GM18502 (cell line): ENCODE results near the gene FKBP9.

ENCODE experiments used
- ATAC-seq: cut with Tn5 transposase; IDR thresholded peaks from one replicate; pipeline ENCODE4 v1.9.1; 2021; ENCODE audit warnings: mild to moderate bottlenecking; ENCODE audit not compliant: unreplicated experiment, poor library complexity

The FKBP9 gene

DNA sequence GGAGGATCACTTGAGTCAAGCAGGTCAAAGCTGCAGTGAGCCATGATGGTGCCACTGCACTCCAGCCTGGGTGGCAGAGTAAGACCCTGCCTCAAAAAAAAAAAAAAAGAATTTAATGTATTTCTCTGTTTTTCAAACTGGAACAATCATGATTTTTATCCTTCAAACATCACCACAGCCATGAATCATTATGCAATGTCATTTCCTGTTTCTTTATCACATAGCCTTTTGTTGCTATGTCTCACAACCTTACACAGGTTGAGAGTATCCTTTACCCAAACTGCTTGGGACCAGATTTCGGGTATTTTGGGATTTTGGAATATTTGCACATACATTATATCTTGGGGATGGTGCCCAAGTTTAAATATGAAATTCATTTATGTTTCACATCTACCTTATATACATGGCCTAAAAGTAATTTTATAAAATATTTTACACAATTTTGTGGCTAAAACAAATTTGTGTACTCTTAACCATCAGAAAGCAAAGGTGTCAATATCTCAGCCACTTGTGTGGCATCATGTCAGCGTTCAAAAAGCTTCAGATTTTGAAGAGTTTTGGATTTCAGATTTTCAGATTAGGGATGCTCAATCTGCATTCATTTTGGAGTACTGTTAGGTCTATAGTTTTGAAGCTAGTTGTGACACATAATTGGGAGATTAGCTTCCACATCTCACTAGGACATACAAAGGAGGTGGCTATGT, 97.2 kb downstream of the FKBP9 start:
- ATAC-seq: no peak

DNA sequence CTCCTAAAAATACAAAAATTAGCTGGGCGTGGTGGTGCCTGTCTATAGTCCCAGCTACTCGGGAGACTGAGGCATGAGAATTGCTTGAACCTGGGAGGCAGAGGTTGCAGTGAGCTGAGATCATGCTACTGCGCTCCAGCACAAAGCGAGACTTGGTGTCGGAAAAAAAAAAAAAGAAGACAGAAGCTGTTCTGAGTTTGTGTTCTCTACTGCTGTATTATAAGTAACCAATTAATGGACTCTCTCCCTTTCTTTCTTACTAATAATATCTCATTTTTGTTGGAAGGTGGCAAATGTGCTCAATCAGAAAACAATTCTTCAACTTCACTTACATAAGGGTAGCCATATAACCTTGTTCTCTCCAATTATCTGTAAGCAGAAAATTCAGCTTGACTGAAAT, 97.9 kb downstream of the FKBP9 start:
- ATAC-seq: no peak
